Neuronal stem cell (in vitro differentiated cells): ENCODE data around the gene KPNA4.

Experiments
- DNase-seq: peaks from one replicate; pipeline ENCODE4 v3.0.0-alpha.2; 2013; ENCODE audit warnings: low spot score
- H2AFZ ChIP-seq: one replicate; pipeline ENCODE4 v1.6.1; 2013; ENCODE audit warnings: mild to moderate bottlenecking, low read length, inconsistent platforms
- H2AK5ac ChIP-seq: 2 replicates; pipeline ENCODE4 v1.6.1; 2013; ENCODE audit warnings: low read depth, mild to moderate bottlenecking, inconsistent platforms, low read length, moderate library complexity, mixed read lengths
- H2BK120ac ChIP-seq: 2 replicates; pipeline ENCODE4 v1.6.1; 2013; ENCODE audit warnings: low read depth, mild to moderate bottlenecking, inconsistent platforms, low read length, moderate library complexity, mixed read lengths
- H2BK12ac ChIP-seq: one replicate; pipeline ENCODE4 v1.6.1; 2013; ENCODE audit warnings: low read length, inconsistent platforms
- H2BK15ac ChIP-seq: 2 replicates; pipeline ENCODE4 v1.6.1; 2013; ENCODE audit warnings: mild to moderate bottlenecking, low read length, inconsistent platforms, mixed read lengths
- H2BK5ac ChIP-seq: one replicate; pipeline ENCODE4 v1.6.1; 2013; ENCODE audit warnings: inconsistent platforms, mild to moderate bottlenecking, low read length, moderate library complexity
- H3K14ac ChIP-seq: one replicate; pipeline ENCODE4 v1.6.1; 2013; ENCODE audit warnings: low read length, inconsistent platforms
- H3K18ac ChIP-seq: 2 replicates; pipeline ENCODE4 v1.6.1; 2013; ENCODE audit warnings: low read length, inconsistent platforms
- H3K23ac ChIP-seq: 2 replicates; pipeline ENCODE4 v1.6.1; 2013; ENCODE audit warnings: low read depth, mild to moderate bottlenecking, mixed read lengths, low read length, inconsistent platforms; ENCODE audit not compliant: poor library complexity
- H3K27ac ChIP-seq: replicated peaks from 3 replicates; pipeline ENCODE4 v1.5.1; 2013; ENCODE audit warnings: low read length, inconsistent platforms
- H3K27me3 ChIP-seq, 3 experiments: 2 replicates each; pipeline ENCODE4 v1.6.1; 2013; ENCODE audit warnings: low read length in 3 of 3, mild to moderate bottlenecking in 2 of 3, inconsistent platforms in 1 of 3, low read depth in 1 of 3, mixed read lengths in 1 of 3, moderate library complexity in 1 of 3; ENCODE audit not compliant: control insufficient read depth in 3 of 3, insufficient read depth in 3 of 3
- H3K36me3 ChIP-seq, 2 donors: replicated peaks in 1 of 2; 2 replicates each; pipeline ENCODE4 v1.6.1; 2013; ENCODE audit warnings: low read length in 2 of 2; ENCODE audit not compliant: control insufficient read depth in 2 of 2, insufficient read depth in 2 of 2
- H3K4ac ChIP-seq: 2 replicates; pipeline ENCODE4 v1.6.1; 2013; ENCODE audit warnings: inconsistent platforms, mild to moderate bottlenecking, low read length, moderate library complexity
- H3K4me1 ChIP-seq, 2 donors: 1 replicate in 1 of 2; 2 replicates in 1 of 2; pipeline ENCODE4 v1.6.1; 2013; ENCODE audit warnings: low read length in 2 of 2, low read depth in 1 of 2; ENCODE audit not compliant: control insufficient read depth in 2 of 2, insufficient read depth in 1 of 2
- H3K4me2 ChIP-seq: one replicate; pipeline ENCODE4 v1.6.1; 2013; ENCODE audit warnings: mild to moderate bottlenecking, low read length, inconsistent platforms; ENCODE audit not compliant: insufficient read depth, poor library complexity, severe bottlenecking
- H3K4me3 ChIP-seq, 2 donors: 2 replicates each; pipeline ENCODE4 v1.5.1; 2013; ENCODE audit warnings: low read length in 2 of 2, mild to moderate bottlenecking in 2 of 2, inconsistent platforms in 1 of 2, moderate library complexity in 1 of 2
- H3K79me1 ChIP-seq: one replicate; pipeline ENCODE4 v1.6.1; 2013; ENCODE audit warnings: low read depth, mild to moderate bottlenecking, inconsistent platforms, low read length, moderate library complexity
- H3K9ac ChIP-seq: one replicate; pipeline ENCODE4 v1.6.1; 2013; ENCODE audit warnings: mild to moderate bottlenecking, low read depth, low read length, inconsistent platforms; ENCODE audit not compliant: poor library complexity
- H3K9me3 ChIP-seq, 2 donors: replicated peaks in 1 of 2; 2 replicates each; pipeline versions ENCODE3 to v1.6.1; 2013; ENCODE audit warnings: low read length in 2 of 2, mild to moderate bottlenecking in 2 of 2, inconsistent platforms in 1 of 2, low read depth in 1 of 2, mixed read lengths in 1 of 2, moderate library complexity in 1 of 2; ENCODE audit not compliant: control insufficient read depth in 2 of 2, insufficient read depth in 1 of 2
- H4K8ac ChIP-seq: one replicate; pipeline ENCODE4 v1.6.1; 2013; ENCODE audit warnings: low read depth, mild to moderate bottlenecking, inconsistent platforms, low read length, moderate library complexity
- H4K91ac ChIP-seq: one replicate; pipeline ENCODE4 v1.6.1; 2013; ENCODE audit warnings: low read length, low read depth, mild to moderate bottlenecking, inconsistent platforms; ENCODE audit not compliant: poor library complexity
- WGBS, 2 donors: extraction: QIAGEN DNeasy Blood & Tissue Kit; methylation state at CpG; one replicate each; pipeline ENCODE4 v1.1.7; 2013; ENCODE audit warnings: missing lambda C conversion rate in 2 of 2, mixed read lengths in 1 of 2; ENCODE audit not compliant: insufficient read length in 2 of 2, insufficient replicate concordance in 1 of 2; ENCODE audit errors: extremely low coverage in 2 of 2; 5-methylcytosine and 5-hydroxymethylcytosine counted together

The KPNA4 gene

GRCh38 chr3:160568989-160569388 lies 3.6 kb upstream of the KPNA4 start:
- no CpG with 5 or more reads among the region's 10 CpGs for WGBS, 2 donors
- H3K36me3 ChIP-seq: peaks cover 3 to 13% of the 10 kb centered on the region in 2 donors
- H2BK120ac ChIP-seq: no peak overlapping the region

GRCh38 chr3:160567774-160568173 lies 2.4 kb upstream of the KPNA4 start:
- Histone ChIP-seq H3K14ac (peak overlapping the region; percentile 71), H4K91ac (no peak overlapping the region), H3K79me1 (peaks cover 4% of the 10 kb centered on the region), H3K18ac (no peak overlapping the region), H3K23ac (no peak overlapping the region), H3K4ac (no peak overlapping the region), H2BK15ac (no peak overlapping the region), H2BK12ac (no peak overlapping the region), H3K9me3 (peaks cover 8 to 21% of the 10 kb centered on the region in 2 donors), H2BK120ac (no peak overlapping the region), H3K9ac (no peak overlapping the region), H3K27me3 (no peaks in the 10 kb centered on the region), H3K36me3 (peaks cover 7 to 25% of the 10 kb centered on the region in 2 donors), H2BK5ac (no peak overlapping the region), H4K8ac (no peak overlapping the region), H3K27ac (no peak overlapping the region), H2AFZ (no peak overlapping the region), H3K4me1 (peaks cover 0 to 2% of the 10 kb centered on the region in 2 donors), H3K4me3 (peak overlapping the region in 1 of 2 donors; percentile 34), H2AK5ac (peak overlapping the region; percentile 56), H3K4me2 (no peak overlapping the region)
- no CpG with 5 or more reads among the region's 3 CpGs for WGBS, 2 donors
- no peak for DNase-seq

More at GRCh38 chr3:160568989-160569388, 3.6 kb upstream of the KPNA4 start:
- Histone ChIP-seq H3K4me3 (no peak overlapping the region), H3K9ac (no peak overlapping the region), H4K91ac (no peak overlapping the region), H3K9me3 (peaks cover 4 to 14% of the 10 kb centered on the region in 2 donors), H3K4me1 (peaks cover 0 to 2% of the 10 kb centered on the region in 2 donors), H2BK5ac (no peak overlapping the region), H3K27ac (no peak overlapping the region), H3K23ac (no peak overlapping the region), H3K18ac (no peak overlapping the region), H3K4ac (no peak overlapping the region), H3K4me2 (no peak overlapping the region), H2BK12ac (no peak overlapping the region), H3K27me3 (no peaks in the 10 kb centered on the region), H2AFZ (no peak overlapping the region), H3K79me1 (peaks cover 4% of the 10 kb centered on the region), H4K8ac (no peak overlapping the region), H2AK5ac (peak overlapping the region; percentile 73), H2BK15ac (no peak overlapping the region), H3K14ac (no peak overlapping the region)
- DNase-seq: no peak

- H3K4me1 ChIP-seq: peaks cover 0 to 2% of the 10 kb centered on the region in 2 donors
- no CpG with 5 or more reads among the region's 10 CpGs for WGBS, 2 donors
These were observed 1.1 kb upstream of the KPNA4 start for GRCh38 chr3:160566499-160566898.

GRCh38 chr3:160564949-160565441 lies 376 bp downstream of the KPNA4 start:
- no peak overlapping the region for H2BK12ac ChIP-seq
- no CpG with 5 or more reads among the region's 62 CpGs for WGBS, 2 donors
- peak overlapping the region; percentile 84 for H3K9ac ChIP-seq
- no peaks in the 10 kb centered on the region for H3K27me3 ChIP-seq
- H3K27ac ChIP-seq: peak overlapping the region; percentile 82
- H4K8ac ChIP-seq: no peak overlapping the region
- H2BK120ac ChIP-seq: no peak overlapping the region
- peaks cover 7 to 51% of the 10 kb centered on the region in 2 donors for H3K36me3 ChIP-seq
- H2AK5ac ChIP-seq: no peak overlapping the region
- peak overlapping the region; percentile 90 for H2AFZ ChIP-seq
- peaks cover 0 to 2% of the 10 kb centered on the region in 2 donors for H3K4me1 ChIP-seq
- peak overlapping the region; percentile 82 for H2BK5ac ChIP-seq
- H3K23ac ChIP-seq: peak overlapping the region; percentile 95
- H3K4me3 ChIP-seq: peak overlapping the region; percentile 85 to 96
- H3K79me1 ChIP-seq: peaks cover 4% of the 10 kb centered on the region
- H3K4me2 ChIP-seq: peak overlapping the region; percentile 74
- H2BK15ac ChIP-seq: peak overlapping the region; percentile 17
- H3K4ac ChIP-seq: no peak overlapping the region
- H3K18ac ChIP-seq: peak overlapping the region; percentile 91
- no peak overlapping the region for H4K91ac ChIP-seq
- peaks cover 8 to 39% of the 10 kb centered on the region in 2 donors for H3K9me3 ChIP-seq
- DNase-seq: peak; percentile 61
- H3K14ac ChIP-seq: no peak overlapping the region

More at GRCh38 chr3:160566499-160566898, 1.1 kb upstream of the KPNA4 start:
- Histone ChIP-seq H2AFZ (peak overlapping the region; percentile 95), H3K27ac (no peak overlapping the region), H2BK120ac (no peak overlapping the region), H2BK5ac (no peak overlapping the region), H3K14ac (no peak overlapping the region), H3K27me3 (no peaks in the 10 kb centered on the region), H2BK15ac (no peak overlapping the region), H3K18ac (no peak overlapping the region), H4K8ac (no peak overlapping the region), H3K36me3 (peaks cover 7 to 38% of the 10 kb centered on the region in 2 donors), H3K4me2 (no peak overlapping the region), H3K4ac (no peak overlapping the region), H3K9ac (no peak overlapping the region), H3K9me3 (peaks cover 8 to 33% of the 10 kb centered on the region in 2 donors), H2BK12ac (no peak overlapping the region), H3K79me1 (peaks cover 4% of the 10 kb centered on the region), H3K4me3 (peak overlapping the region in 1 of 2 donors; percentile 85), H3K23ac (no peak overlapping the region), H4K91ac (no peak overlapping the region), H2AK5ac (no peak overlapping the region)
- DNase-seq: no peak
